HG02938 (cell line): ENCODE results near the gene SPINK6.
A peak's percentile ranks its signal among the peaks of the same experiment; 100 is the strongest.

Experiments used
- ATAC-seq: cut with Tn5 transposase; IDR thresholded peaks from one replicate; pipeline ENCODE4 v1.9.1; 2021; ENCODE audit warnings: mild to moderate bottlenecking, moderate library complexity; ENCODE audit not compliant: unreplicated experiment

The SPINK6 gene, protein sequence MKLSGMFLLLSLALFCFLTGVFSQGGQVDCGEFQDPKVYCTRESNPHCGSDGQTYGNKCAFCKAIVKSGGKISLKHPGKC

DNA sequence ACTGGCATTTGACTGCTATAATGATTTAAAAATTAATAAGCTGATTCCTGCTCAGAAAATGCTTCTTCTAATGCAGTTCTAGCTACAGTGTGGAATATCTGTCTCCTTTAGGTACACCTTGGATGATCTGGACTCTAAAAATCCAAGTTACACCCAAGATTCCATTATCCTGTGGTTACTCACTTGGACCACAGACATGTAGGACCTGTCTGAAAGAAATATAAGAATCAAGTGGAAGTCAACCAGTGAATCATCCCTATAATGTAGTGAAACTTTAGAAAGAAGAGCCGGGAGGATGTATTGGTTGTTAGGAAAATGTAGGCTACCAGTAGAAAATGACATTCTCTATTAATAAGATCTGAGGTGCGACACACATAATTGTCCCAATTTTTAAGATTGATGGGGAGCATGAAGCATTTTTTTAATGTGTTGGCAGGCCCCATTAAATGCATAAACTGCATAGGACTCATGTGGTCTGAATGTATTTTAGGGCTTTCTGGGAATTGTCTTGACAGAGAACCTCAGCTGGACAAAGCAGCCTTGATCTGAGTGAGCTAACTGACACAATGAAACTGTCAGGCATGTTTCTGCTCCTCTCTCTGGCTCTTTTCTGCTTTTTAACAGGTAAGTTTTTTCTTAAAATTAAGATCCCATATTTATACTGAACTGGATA is at the start of gene SPINK6:
TSS of gene SPINK6 (plus strand) at position 512 of the 673 bp plus-strand sequence. CDS start at position 567, 55 bp downstream.
- no peak for ATAC-seq

DNA sequence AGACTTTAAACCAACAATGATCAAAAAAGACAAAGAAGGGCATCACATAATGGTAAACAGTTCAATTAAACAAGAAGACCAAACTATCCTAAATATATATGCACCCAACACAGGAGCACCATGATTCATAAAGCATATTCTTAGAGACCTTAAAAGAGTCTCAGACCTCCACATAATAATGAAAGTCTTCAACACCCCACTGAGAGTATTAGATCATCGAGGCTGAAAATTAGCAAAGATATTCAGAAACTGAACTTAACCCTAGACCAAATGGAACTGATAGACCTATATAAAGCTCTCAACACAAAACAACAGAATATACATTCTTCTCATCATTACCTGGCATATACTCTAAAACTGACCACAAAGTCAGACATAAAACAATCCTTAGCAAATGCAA is 46.2 kb upstream of the SPINK6 start:
- ATAC-seq, result no peak

DNA sequence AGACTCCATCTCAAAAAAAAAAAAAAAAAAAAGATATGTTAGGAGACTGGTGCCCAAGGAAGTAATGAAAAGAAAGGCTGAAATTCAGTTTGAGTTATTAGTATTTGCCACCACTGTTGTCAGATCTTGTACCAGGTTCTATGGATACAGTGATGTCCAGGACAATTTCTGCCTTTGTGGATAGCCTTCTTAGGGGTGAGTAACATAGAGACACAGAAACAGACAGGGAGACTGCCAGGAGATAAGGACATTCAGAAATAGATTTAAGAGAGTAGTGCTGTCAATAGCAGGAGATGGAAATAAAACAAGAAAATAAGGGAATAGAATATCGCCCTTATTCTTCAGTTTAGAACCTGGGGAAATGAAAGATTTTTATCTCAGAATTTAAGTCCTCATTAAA is 40.8 kb upstream of the SPINK6 start:
- ATAC-seq, result no peak

DNA sequence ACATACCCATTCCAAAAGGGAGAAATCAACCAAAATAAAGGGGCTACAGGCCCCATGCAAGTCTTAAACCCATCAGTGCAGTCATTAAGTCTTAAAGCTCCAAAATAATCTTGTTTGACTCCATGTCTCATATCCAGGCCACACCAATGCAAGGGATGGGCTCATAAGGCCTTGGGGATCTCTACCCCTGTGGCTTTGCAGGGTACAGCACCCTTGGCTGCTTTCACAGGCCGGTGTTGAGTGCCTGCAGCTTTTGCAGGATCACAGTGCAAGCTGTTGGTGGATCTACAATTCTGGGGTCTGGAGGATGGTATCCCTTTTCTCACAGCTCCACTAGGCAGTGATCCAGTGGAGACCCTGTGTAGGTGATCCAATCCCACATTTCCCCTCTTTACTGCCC is 39.5 kb upstream of the SPINK6 start:
- no peak for ATAC-seq

DNA sequence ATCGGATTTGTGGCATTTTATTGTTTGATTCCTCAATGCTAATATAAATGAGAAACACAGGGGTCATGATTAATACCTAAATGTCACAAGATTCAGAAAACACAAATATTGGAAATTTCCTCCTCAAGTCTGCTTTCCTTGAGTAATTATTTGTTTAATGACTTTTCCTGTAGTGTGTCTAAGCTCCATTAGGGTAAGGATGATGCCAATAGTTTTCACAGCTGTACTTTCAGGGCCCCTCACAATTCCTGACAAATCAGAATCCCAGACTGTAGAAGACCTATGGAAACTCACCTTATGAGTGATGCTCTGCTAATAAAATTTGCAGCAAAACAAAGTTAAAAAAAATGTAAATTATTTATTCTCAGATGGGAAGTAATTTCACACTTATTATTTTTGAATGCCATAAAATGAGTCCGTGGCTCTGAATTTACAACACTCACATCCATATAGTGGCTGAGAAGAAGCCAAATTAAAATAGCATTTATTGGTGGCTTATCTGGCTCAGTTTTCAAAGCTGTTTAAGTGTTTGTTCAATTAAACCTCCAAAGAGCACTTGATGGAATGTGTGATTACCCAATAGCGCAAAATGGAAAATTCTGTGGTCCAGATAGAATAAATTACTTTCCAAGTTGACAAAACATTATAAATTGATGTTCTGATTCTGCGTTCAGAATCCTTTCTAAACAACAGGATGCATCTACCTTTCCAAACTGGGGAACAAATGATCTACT is 36.1 kb upstream of the SPINK6 start:
- ATAC-seq, result no peak

DNA sequence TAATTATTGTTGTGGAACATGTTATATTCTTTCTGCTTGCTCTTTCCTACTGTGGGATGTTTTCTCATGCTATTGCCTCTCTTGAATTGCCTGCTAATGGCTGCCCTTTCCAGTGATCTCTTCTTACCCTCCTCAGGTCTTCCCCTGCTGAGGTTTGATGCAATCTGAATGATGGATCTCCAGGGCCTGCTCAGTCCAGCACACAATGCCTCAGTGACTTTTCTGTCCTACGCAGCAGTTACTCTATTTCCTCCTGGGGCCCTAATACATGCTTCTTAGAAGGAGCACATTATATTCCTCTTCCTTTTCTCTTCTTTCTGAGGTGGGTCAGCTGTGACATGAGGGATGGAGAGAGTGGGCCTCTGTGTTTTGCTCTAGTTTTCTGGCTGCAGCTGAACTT is 34.6 kb upstream of the SPINK6 start, which contains the start of gene SPINK14:
TSS of gene SPINK14 (plus strand) at position 301 of the 400 bp plus-strand sequence. CDS start 1,187 bp downstream, outside the sequence.
- no peak for ATAC-seq

- ATAC-seq, result no peak
Observed at GRCh38 chr5:148172377-148172776, 30.5 kb upstream of the SPINK6 start.

DNA sequence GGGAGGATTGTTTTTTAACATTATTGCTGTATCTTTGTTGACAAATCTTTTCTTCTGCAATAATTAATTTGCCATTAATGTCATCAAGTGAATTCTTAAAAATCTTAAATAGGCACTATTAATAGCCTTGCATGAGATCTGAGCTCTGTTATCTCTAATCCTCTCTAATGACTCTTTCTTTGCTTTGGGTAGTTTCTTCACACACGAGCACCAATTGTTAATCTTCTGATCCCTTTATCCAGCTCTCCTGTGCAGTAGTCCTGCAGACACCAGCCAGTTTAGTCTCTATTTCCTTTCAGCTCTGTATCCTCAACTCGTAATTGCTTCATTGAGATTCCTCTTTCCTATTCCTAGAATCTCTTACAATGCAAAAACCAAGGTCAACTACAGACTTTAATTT is 26.4 kb upstream of the SPINK6 start:
- no peak for ATAC-seq

- ATAC-seq, result no peak
Observed at GRCh38 chr5:148177207-148177606, 25.6 kb upstream of the SPINK6 start.

- peak; percentile 94 for ATAC-seq
Observed at GRCh38 chr5:148179234-148179824, 23.5 kb upstream of the SPINK6 start.

- ATAC-seq, result peak; percentile 71
Observed at GRCh38 chr5:148186248-148187003, 16.4 kb upstream of the SPINK6 start.

DNA sequence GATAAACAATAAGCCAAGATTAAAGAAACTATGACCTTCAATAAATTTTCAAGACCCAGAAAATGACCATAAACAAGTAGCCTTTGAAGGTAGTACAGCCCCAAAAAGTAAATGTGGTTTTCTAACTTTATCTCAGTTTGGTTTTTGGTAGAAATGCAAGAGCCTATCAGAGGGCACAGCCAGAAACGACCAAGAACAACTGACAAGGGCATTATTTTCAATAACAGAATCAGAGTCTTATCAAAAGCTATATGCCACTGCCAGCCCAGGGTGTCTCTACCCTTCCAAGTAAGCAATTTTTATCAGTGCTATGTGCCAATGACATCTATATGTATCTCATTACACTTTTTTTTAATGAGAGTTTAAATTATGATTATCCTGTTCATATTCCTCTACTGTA is 11.8 kb upstream of the SPINK6 start:
- no peak for ATAC-seq

DNA sequence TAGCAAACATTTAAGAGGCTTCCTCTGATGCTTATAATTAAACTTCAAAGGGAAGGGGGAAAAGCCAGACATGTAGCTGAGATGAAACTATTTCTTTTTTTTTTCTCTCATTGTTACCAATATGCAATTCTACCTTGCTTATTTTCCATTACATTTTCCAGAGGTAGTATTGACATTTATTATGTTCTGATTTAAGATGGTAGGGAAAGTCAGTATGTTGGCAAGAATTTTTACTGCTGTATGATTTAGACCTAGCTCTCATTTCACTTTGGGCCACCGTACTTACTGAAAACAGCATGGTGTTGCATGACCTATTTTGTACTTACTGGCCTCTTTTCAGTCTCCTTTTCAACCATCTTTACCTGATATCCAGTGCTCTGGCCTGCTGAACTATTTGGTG is 9.6 kb upstream of the SPINK6 start:
- ATAC-seq, result no peak

DNA sequence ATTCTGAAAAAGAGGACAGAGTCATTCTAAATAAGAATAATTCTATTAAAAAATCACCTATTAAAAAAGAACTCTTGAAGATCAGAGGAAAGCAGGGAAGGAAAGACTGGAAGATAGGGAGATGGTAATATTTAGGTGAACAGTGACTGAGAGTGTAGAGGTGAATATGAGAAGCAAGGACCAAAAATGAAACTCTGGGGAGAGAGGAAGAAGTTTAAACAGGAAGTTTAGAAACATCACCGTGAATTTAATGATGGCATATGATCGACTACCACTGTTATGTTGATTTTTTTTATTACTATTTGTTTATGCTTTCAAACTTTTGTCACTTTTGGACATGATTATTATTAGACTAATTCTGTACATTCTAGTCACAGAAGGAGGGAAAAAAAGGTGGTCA is 1.7 kb upstream of the SPINK6 start:
- no peak for ATAC-seq

DNA sequence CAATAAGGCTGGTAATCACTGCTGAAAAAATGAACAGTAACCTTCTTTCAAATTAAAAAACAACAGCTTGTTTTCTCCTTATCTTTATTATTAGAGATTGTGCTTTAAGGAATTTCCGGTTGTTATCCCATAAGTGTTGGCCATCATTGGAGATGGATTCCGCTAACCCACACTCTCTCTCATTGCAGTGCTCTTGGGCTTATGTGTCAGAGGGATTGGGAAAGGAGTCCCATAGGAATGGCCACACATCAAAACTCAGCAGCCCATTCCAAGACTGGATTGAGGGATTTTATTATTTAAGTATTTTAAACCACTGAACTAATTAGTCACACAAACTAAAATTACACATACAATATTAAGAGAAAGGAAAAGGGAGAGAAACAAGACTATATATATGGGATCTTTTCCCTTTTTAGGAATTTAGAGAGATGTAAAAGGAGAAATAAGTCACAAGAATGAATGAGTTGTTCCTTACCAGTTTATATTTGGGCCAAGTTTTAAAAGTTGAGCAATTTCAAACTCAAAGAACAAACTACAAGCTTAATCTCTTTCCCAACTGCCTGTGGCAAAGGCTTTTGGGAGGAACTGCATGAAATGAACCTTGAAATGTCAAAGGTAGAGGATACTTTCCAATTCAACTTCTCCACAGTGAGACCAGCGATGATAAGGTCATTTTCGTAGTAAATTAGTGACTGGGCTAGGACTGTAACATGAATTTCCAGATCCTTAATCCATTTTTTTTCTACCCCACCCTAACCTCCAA is 2.4 kb downstream of the SPINK6 start:
- no peak for ATAC-seq

GRCh38 chr5:148205865-148206264 is 3.0 kb downstream of the SPINK6 start:
- no peak for ATAC-seq

DNA sequence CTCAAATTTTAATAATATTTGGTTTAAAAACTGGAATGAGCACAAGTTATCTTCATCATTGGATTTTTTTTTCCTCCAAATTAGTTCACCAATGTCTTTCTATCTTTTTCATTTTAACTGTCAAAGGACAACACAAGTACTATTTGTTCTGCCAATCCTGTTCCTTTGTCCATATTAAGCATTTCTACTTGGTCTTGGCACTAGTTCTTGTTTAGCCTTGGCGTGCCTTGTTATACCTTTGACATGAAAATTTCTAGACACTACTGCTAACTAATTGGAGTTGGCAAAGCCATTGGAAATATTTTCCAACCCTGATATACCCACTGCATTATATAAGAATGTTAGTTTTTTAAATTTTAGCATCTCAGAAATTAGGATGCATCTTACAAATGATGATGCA is 3.8 kb downstream of the SPINK6 start:
- ATAC-seq, result no peak

- ATAC-seq, result no peak
Observed at GRCh38 chr5:148208226-148208625, 5.4 kb downstream of the SPINK6 start.

- ATAC-seq, result no peak
Observed at GRCh38 chr5:148209151-148209770, 6.4 kb downstream of the SPINK6 start.

DNA sequence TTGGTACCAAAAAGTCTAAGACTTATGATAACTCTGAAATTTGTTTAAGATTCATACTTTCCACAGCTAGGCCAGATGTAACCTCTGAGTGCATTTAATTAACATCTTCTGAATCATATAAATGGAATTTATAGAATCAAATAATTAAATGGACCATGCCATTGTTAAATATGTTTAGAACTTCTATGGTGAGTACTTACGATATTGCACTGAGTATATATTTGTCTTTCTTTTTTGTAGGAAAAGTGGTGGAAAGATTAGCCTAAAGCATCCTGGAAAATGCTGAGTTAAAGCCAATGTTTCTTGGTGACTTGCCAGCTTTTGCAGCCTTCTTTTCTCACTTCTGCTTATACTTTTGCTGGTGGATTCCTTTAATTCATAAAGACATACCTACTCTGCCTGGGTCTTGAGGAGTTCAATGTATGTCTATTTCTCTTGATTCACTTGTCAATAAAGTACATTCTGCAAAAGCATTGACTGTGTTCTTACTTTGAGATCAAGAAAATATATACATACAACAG is 11.9 kb downstream of the SPINK6 start:
- no peak for ATAC-seq
